MM.1S (cell line): Measurements from ENCODE around the gene NMRK2.
A peak's percentile ranks its signal among the peaks of the same experiment; 100 is the strongest.

Experiments used
- DNase-seq: peaks from one replicate; pipeline ENCODE4 v3.0.0-alpha.2; 2015
- H2AFZ ChIP-seq: fragments of 300-600 bp; sonication (generic); 2 replicates; pipeline ENCODE4 v1.6.0; 2016; ENCODE audit warnings: antibody characterized with exemption, low read length
- H3F3A ChIP-seq: fragments of 300-600 bp; sonication (generic); 2 replicates; pipeline ENCODE4 v1.6.1; 2016; ENCODE audit warnings: mild to moderate bottlenecking, antibody characterized with exemption, low read length, moderate library complexity, mixed read lengths; ENCODE audit not compliant: insufficient read depth
- H3K27ac ChIP-seq: fragments of 300-600 bp; sonication (generic); 2 replicates; pipeline ENCODE4 v1.5.1; 2016; ENCODE audit warnings: mild to moderate bottlenecking, low read length
- H3K27me3 ChIP-seq: fragments of 300-600 bp; sonication (generic); replicated peaks from 2 replicates; pipeline ENCODE4 v1.6.0; 2016; ENCODE audit warnings: low read length; ENCODE audit not compliant: insufficient read depth
- H3K36me3 ChIP-seq: fragments of 300-600 bp; sonication (generic); replicated peaks from 2 replicates; pipeline ENCODE4 v1.6.1; 2016; ENCODE audit warnings: mild to moderate bottlenecking, low read length, mixed read lengths; ENCODE audit not compliant: insufficient read depth
- H3K4me1 ChIP-seq: fragments of 300-600 bp; sonication (generic); 2 replicates; pipeline ENCODE4 v1.6.1; 2016; ENCODE audit warnings: low read length, mixed read lengths
- H3K4me2 ChIP-seq: fragments of 300-600 bp; sonication (generic); 2 replicates; pipeline ENCODE4 v1.6.0; 2016; ENCODE audit warnings: low read depth, low read length
- H3K4me3 ChIP-seq: fragments of 300-600 bp; sonication (generic); 2 replicates; pipeline ENCODE4 v1.5.1; 2016; ENCODE audit warnings: low read length, mixed read lengths
- H3K79me2 ChIP-seq: fragments of 300-600 bp; sonication (generic); 2 replicates; pipeline ENCODE4 v1.6.1; 2016; ENCODE audit warnings: mixed run types, low read length, mixed read lengths
- H3K9ac ChIP-seq: fragments of 300-600 bp; sonication (generic); 2 replicates; pipeline ENCODE4 v1.6.1; 2016; ENCODE audit warnings: low read length, mixed read lengths
- H3K9me2 ChIP-seq: fragments of 300-600 bp; sonication (generic); replicated peaks from 2 replicates; pipeline ENCODE4 v1.6.1; 2016; ENCODE audit warnings: mild to moderate bottlenecking, low read length, mixed read lengths; ENCODE audit not compliant: insufficient read depth
- H3K9me3 ChIP-seq: fragments of 300-600 bp; sonication (generic); replicated peaks from 2 replicates; pipeline ENCODE4 v1.6.1; 2016; ENCODE audit warnings: mild to moderate bottlenecking, low read length, mixed read lengths; ENCODE audit not compliant: insufficient read depth
- H4K20me1 ChIP-seq: fragments of 300-600 bp; sonication (generic); 2 replicates; pipeline ENCODE4 v1.6.1; 2016; ENCODE audit warnings: mild to moderate bottlenecking, low read length, moderate library complexity, mixed read lengths; ENCODE audit not compliant: insufficient read depth
- EZH2 ChIP-seq: fragments of 300-600 bp; sonication (generic); optimal IDR thresholded peaks from 2 replicates; pipeline ENCODE3; 2017; ENCODE audit warnings: low read depth, mild to moderate bottlenecking, antibody characterized with exemption, low read length, mixed read lengths
- EZH2phosphoT487 ChIP-seq: fragments of 300-600 bp; sonication (generic); IDR thresholded peaks from 2 replicates; pipeline ENCODE4 v1.6.1; 2018; ENCODE audit warnings: antibody characterized with exemption, low read length
- TF ChIP-seq, protein P1 (sequence below): fragments of 300-600 bp; sonication (generic); IDR thresholded peaks from 2 replicates; pipeline ENCODE4 v1.5.1; 2016; ENCODE audit warnings: antibody characterized with exemption, low read length, mixed read lengths

Gene NMRK2

DNA sequence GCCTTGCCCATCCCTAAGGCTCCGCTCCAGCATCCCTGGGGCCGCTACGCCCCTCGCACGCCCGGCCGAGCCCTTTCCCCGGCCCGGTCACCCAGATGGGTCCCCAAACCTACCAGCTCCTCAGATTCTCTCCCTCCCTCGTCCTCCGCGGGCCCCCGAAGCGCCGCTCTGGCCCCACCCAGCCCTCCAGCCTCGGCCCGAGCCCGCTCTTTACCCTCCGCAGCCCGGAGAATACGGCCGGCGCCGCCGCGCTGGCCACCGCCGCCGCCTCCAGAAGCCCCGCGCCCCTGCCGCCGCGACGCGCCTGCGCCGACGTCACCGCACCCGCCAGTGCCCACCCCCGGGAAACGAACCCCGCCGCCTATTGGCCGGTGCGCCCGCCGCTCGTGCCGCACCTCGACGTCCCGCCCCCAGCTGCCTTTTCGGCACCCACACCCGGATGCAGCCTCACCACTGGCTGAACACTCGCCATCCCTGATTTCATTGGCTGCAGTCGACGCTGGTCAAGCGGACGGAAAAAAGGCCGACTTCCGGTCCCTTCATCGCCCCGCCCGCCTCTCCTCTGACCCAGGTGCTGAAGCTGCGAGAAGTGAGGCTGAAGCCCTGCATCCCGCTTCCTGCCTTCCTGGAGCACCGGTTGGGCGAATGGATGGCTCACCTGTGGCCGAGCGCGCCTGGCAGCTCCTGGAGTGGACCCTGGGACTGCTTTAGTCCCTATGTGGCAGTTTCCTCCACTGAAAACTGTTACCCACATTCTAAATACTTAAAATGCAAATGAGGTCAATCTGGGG lies 38.1 kb downstream of the NMRK2 start, which contains the start of gene DAPK3:
Gene DAPK3 (minus strand): TSS at position 292 of the 791 bp plus-strand sequence. CDS start 1,364 bp downstream, outside the sequence.
- H3K27me3 ChIP-seq: no peaks in the 10 kb centered on the region
- peak within 1 kb of the TSS; percentile 91 for H2AFZ ChIP-seq
- DNase-seq: peak; percentile 100
- peak within 1 kb of the TSS; percentile 100 for H3K4me3 ChIP-seq
- H3K9ac ChIP-seq: peak within 1 kb of the TSS; percentile 90
- peaks cover 9% of the 10 kb centered on the region for H4K20me1 ChIP-seq
- H3K4me1 ChIP-seq: 0 out of 2 replicates have a peak, but pooled peaks cover 4% of the 10 kb centered on the region
- H3K36me3 ChIP-seq: peaks cover 10% of the 10 kb centered on the region
- H3K9me3 ChIP-seq: no peaks in the 10 kb centered on the region
- peaks cover 53% of the 10 kb centered on the region for H3K79me2 ChIP-seq
- no peaks in the 10 kb centered on the region for H3K9me2 ChIP-seq
- H3F3A ChIP-seq: peaks cover 27% of the 10 kb centered on the region
- peak within 1 kb of the TSS; percentile 7; the same call in 1 of the 2 replicates for H3K27ac ChIP-seq
- TF ChIP-seq, protein P1, sequence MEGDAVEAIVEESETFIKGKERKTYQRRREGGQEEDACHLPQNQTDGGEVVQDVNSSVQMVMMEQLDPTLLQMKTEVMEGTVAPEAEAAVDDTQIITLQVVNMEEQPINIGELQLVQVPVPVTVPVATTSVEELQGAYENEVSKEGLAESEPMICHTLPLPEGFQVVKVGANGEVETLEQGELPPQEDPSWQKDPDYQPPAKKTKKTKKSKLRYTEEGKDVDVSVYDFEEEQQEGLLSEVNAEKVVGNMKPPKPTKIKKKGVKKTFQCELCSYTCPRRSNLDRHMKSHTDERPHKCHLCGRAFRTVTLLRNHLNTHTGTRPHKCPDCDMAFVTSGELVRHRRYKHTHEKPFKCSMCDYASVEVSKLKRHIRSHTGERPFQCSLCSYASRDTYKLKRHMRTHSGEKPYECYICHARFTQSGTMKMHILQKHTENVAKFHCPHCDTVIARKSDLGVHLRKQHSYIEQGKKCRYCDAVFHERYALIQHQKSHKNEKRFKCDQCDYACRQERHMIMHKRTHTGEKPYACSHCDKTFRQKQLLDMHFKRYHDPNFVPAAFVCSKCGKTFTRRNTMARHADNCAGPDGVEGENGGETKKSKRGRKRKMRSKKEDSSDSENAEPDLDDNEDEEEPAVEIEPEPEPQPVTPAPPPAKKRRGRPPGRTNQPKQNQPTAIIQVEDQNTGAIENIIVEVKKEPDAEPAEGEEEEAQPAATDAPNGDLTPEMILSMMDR: no peak
- TF ChIP-seq EZH2phosphoT487: no peak
- TF ChIP-seq EZH2: no peak
- H3K4me2 ChIP-seq: peak within 1 kb of the TSS; percentile 63

DNA sequence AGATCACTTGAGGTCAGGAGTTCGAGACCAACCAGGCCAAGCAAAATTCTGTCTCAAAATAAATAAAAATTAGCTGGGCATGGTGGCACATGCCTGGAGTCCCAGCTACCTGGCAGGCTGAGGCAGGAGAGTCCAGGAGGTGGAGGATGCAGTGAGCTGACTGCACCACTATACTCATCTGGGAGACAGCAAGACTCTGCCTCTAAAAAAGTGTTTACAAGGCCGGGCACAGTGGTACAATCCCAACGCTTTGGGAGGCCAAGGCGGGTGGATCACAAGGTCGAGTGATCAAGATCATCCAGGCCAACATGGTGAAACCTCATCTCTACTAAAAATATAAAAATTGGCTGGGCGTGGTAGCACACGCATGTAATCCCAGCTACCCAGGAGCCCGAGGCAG lies 42.3 kb downstream of the NMRK2 start:
- Histone ChIP-seq H3K36me3 (peaks cover 46% of the 10 kb centered on the region), H3K4me3 (no peak overlapping the region), H3K79me2 (peaks cover 53% of the 10 kb centered on the region), H3K27ac (no peak overlapping the region), H4K20me1 (peaks cover 47% of the 10 kb centered on the region), H2AFZ (no peak overlapping the region), H3K4me2 (no peak overlapping the region), H3K9me2 (no peaks in the 10 kb centered on the region), H3K4me1 (no peaks in the 10 kb centered on the region), H3K27me3 (no peaks in the 10 kb centered on the region), H3F3A (peaks cover 62% of the 10 kb centered on the region), H3K9me3 (no peaks in the 10 kb centered on the region), H3K9ac (no peak overlapping the region)
- DNase-seq: no peak
- TF ChIP-seq EZH2phosphoT487 (no peak), EZH2 (no peak)
- TF ChIP-seq, protein P1: no peak

DNA sequence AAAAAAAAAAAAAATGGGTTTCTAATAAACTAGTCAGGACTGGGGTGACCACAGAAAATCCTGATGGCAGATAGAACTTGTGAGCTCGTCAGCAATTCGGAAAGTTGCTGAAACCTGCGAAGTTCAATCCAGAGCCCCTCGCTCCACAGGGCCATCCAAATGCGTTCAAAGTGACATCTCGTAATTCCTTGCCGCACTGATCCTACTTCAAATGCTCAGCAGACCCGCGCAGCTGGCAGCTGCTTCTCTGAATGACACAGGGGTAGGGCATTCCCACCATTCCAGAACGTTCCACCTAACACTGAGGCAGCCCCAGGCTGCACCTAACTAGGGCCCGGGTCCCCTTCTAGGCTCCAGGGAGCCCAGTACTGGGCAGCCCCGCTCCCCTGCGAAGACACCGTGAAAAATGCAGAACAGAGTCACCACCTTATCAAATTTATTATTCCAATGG lies 42.8 kb downstream of the NMRK2 start:
- H3K4me2 ChIP-seq: no peak overlapping the region
- H4K20me1 ChIP-seq: peaks cover 52% of the 10 kb centered on the region

More for the DNA sequence above, 42.8 kb downstream of the NMRK2 start:
- Histone ChIP-seq H3F3A (peaks cover 68% of the 10 kb centered on the region), H3K4me1 (no peaks in the 10 kb centered on the region), H3K4me3 (no peak overlapping the region), H3K27me3 (no peaks in the 10 kb centered on the region), H2AFZ (no peak overlapping the region), H3K9ac (no peak overlapping the region), H3K9me3 (no peaks in the 10 kb centered on the region), H3K79me2 (peaks cover 53% of the 10 kb centered on the region), H3K27ac (no peak overlapping the region), H3K36me3 (peaks cover 51% of the 10 kb centered on the region), H3K9me2 (no peaks in the 10 kb centered on the region)
- DNase-seq: no peak
- TF ChIP-seq, protein P1: no peak
- TF ChIP-seq EZH2phosphoT487: no peak
- no peak for TF ChIP-seq EZH2
